ENCODE results near the gene B3GAT1. TPM values are rescaled to one million over a fixed set of nuclear protein-coding genes. Genes with fewer than 3 reads are reported as not detected.

B3GAT1 gene
- total RNA-seq, 1 experiment from 2014 or later = 3.7 TPM

DNA sequence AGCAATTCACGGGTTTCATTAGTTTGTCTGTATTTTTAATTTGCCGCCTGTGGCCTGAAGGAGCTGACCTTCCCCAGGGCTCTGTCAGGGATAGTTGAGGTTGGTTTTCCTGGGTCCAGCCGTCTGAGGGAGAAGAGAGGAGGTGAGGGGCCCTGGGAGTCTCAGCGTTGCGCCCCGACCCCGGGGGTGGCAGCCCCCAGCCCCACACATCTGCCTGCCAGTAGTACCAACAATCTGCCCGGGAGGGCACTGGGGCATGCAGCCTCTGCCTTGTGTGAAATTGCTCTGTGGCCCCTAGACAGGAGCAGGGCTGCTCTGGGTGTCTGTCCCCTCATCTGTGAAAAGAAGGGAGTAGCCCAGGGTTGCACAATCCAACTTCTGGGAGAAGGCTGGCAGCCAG lies 6.6 kb downstream of the B3GAT1 start:
- Histone ChIP-seq H3K9me3 (ENCODE audit: low read depth, low read length, poor library complexity, severe bottlenecking) (no peaks in the 10 kb centered on the region), H3K4me1 (ENCODE audit: insufficient read depth, low read length, poor library complexity, severe bottlenecking) (peaks cover 16% of the 10 kb centered on the region), H3K27ac (ENCODE audit: low read depth, low read length, poor library complexity, severe bottlenecking) (no peak overlapping the region), H3K27me3 (replicated peaks; ENCODE audit: insufficient read depth, low read depth, low read length, poor library complexity) (peaks cover 15% of the 10 kb centered on the region), H3K36me3 (ENCODE audit: insufficient read depth, low read length, poor library complexity, severe bottlenecking) (no peaks in the 10 kb centered on the region), H3K4me3 (ENCODE audit: low read depth, low read length, poor library complexity, severe bottlenecking) (no peak overlapping the region)
- DNase-seq (ENCODE audit: low spot score) = no peak
- intact Hi-C loops (cut with micrococcal nuclease; ENCODE audit: unreplicated experiment) = no loop called here
- TF ChIP-seq EZH2 (IDR thresholded peaks at IDR 0.05; ENCODE audit: borderline replicate concordance, low read depth, low read length, poor library complexity, severe bottlenecking) = no peak
- TF ChIP-seq, protein P1, sequence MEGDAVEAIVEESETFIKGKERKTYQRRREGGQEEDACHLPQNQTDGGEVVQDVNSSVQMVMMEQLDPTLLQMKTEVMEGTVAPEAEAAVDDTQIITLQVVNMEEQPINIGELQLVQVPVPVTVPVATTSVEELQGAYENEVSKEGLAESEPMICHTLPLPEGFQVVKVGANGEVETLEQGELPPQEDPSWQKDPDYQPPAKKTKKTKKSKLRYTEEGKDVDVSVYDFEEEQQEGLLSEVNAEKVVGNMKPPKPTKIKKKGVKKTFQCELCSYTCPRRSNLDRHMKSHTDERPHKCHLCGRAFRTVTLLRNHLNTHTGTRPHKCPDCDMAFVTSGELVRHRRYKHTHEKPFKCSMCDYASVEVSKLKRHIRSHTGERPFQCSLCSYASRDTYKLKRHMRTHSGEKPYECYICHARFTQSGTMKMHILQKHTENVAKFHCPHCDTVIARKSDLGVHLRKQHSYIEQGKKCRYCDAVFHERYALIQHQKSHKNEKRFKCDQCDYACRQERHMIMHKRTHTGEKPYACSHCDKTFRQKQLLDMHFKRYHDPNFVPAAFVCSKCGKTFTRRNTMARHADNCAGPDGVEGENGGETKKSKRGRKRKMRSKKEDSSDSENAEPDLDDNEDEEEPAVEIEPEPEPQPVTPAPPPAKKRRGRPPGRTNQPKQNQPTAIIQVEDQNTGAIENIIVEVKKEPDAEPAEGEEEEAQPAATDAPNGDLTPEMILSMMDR (conservative IDR thresholded peaks at IDR 0.05; ENCODE audit: low read depth, low read length) = no peak
- ChIA-PET CTCF (no interaction called here), POLR2A (ENCODE audit: low non-redundant PET) (no interaction called here)
- no TSS peak for BruUV-seq (replicated peaks)

GRCh38 chr11:134404575-134405341 lies 7.3 kb downstream of the B3GAT1 start:
- CTCF ChIA-PET = no interaction called here
- BruUV-seq (replicated peaks) = no TSS peak

DNA sequence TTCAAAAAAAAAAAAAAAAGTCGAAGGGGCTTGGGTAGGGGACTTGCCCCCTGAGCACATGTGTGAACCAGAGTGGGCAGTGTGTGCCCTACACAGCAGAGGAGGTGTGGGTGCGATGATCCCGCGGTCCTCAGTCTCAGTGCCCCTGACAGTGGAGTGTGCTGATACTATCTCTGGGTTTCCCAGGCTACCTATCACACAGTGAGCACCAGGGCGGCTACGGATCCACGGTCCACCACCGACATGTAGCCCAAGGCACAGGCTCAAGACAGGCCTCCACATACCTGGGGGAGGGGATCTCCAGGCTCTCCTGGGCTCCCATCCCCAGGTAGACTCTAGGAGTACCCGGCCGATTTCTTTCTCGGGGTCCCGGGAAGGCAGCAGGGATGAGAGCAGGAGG lies 9.1 kb downstream of the B3GAT1 start:
- CTCF ChIA-PET = no interaction called here
- no peak for TF ChIP-seq EZH2 (IDR thresholded peaks at IDR 0.05; ENCODE audit: borderline replicate concordance, low read depth, low read length, poor library complexity, severe bottlenecking)
- TF ChIP-seq, protein P1 (conservative IDR thresholded peaks at IDR 0.05; ENCODE audit: low read depth, low read length) = no peak
- H3K4me3 ChIP-seq (ENCODE audit: low read depth, low read length, poor library complexity, severe bottlenecking) = no peak overlapping the region
- POLR2A ChIA-PET (ENCODE audit: low non-redundant PET) = no interaction called here
- H3K27me3 ChIP-seq (replicated peaks; ENCODE audit: insufficient read depth, low read depth, low read length, poor library complexity) = peaks cover 3% of the 10 kb centered on the region
- no peaks in the 10 kb centered on the region for H3K36me3 ChIP-seq (ENCODE audit: insufficient read depth, low read length, poor library complexity, severe bottlenecking)
- intact Hi-C loops (cut with micrococcal nuclease; ENCODE audit: unreplicated experiment) = no loop called here
- H3K27ac ChIP-seq (ENCODE audit: low read depth, low read length, poor library complexity, severe bottlenecking) = no peak overlapping the region
- no peak for DNase-seq (ENCODE audit: low spot score)
- no TSS peak for BruUV-seq (replicated peaks)
- no peaks in the 10 kb centered on the region for H3K9me3 ChIP-seq (ENCODE audit: low read depth, low read length, poor library complexity, severe bottlenecking)
- peaks cover 16% of the 10 kb centered on the region for H3K4me1 ChIP-seq (ENCODE audit: insufficient read depth, low read length, poor library complexity, severe bottlenecking)

More at GRCh38 chr11:134404575-134405341, 7.3 kb downstream of the B3GAT1 start:
- POLR2A ChIA-PET (ENCODE audit: low non-redundant PET) = no interaction called here
- H3K27ac ChIP-seq (ENCODE audit: low read depth, low read length, poor library complexity, severe bottlenecking) = no peak overlapping the region
- no peaks in the 10 kb centered on the region for H3K9me3 ChIP-seq (ENCODE audit: low read depth, low read length, poor library complexity, severe bottlenecking)
- H3K27me3 ChIP-seq (replicated peaks; ENCODE audit: insufficient read depth, low read depth, low read length, poor library complexity) = peaks cover 8% of the 10 kb centered on the region
- H3K36me3 ChIP-seq (ENCODE audit: insufficient read depth, low read length, poor library complexity, severe bottlenecking) = no peaks in the 10 kb centered on the region
- no peak overlapping the region for H3K4me3 ChIP-seq (ENCODE audit: low read depth, low read length, poor library complexity, severe bottlenecking)
- intact Hi-C loops (cut with micrococcal nuclease; ENCODE audit: unreplicated experiment) = no loop called here
- H3K4me1 ChIP-seq (ENCODE audit: insufficient read depth, low read length, poor library complexity, severe bottlenecking) = peaks cover 16% of the 10 kb centered on the region
- DNase-seq (ENCODE audit: low spot score) = no peak
- TF ChIP-seq, protein P1 (conservative IDR thresholded peaks at IDR 0.05; ENCODE audit: low read depth, low read length) = no peak
- TF ChIP-seq EZH2 (IDR thresholded peaks at IDR 0.05; ENCODE audit: borderline replicate concordance, low read depth, low read length, poor library complexity, severe bottlenecking) = no peak

Data from A673 (cell line).